ENCODE measurements around the gene ARHGAP44.

DNA sequence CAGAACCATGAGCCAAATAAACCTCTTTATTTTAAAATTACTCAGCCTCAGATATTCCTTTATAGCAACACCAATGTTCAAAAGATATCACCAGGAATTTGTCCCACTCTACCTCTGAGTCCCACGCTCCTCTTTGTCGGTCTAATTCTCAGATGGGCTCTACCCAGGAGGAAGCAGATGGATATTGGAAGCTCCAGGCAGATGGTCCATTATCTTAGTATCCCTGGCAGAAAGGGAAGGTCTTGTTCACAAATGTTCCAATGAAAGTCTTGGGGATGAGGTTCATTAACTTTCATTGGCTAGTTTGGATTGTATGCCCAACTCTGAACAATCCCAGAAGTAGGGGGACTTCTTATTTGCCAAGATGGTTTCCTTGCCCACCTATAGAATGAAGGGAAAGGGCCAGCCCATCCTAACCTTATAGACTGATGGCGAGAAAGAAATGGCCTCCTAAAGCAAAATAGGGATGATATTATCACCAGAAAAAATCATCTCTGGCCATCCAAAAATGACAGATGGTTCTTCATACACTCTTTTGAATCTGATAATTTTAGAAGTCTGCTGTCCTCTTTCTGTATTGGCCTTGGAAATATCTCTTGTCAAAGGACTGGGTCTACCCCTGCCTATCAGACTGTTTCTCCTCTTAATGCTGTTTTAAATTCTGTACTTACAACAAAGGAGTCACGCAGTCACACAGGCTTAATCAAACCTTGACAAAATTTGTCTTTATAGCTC is 249.8 kb downstream of the ARHGAP44 start:
- TF ChIP-seq POLR2A (IDR thresholded peaks at IDR 0.05), result no peak
- no peak for TF ChIP-seq CTCF (IDR thresholded peaks at IDR 0.05 in 8 of 11, conservative IDR thresholded peaks at IDR 0.05 in 3 of 11)
- no peak for TF ChIP-seq POLR2AphosphoS5 (IDR thresholded peaks at IDR 0.05)

Data from spleen (tissue), 7 donors.